ENCODE results near the gene CCDC18.

- no peak for TF ChIP-seq CTCF (IDR thresholded peaks at IDR 0.05; ENCODE audit: low read depth, low read length)
- TF ChIP-seq EZH2phosphoT487 (IDR thresholded peaks at IDR 0.05; ENCODE audit: low read depth) = no peak
These were observed 56.5 kb downstream of the CCDC18 start for GRCh38 chr1:93237021-93237420.
